CD4-positive, alpha-beta T cell treated with Interleukin-2 at 100 ng/mL for 4 hours (primary cell): ENCODE data around the gene ANKRD49.
"Not testable (repeated sequence)": the region's sequence is repeated elsewhere in the genome, so short reads cannot be mapped to it uniquely, and the experiment has no call there.

Source experiments
- DNase-seq: peaks from one replicate; pipeline ENCODE4 v3.0.0-alpha.2; 2020; ENCODE audit warnings: low spot score

ANKRD49 gene, protein sequence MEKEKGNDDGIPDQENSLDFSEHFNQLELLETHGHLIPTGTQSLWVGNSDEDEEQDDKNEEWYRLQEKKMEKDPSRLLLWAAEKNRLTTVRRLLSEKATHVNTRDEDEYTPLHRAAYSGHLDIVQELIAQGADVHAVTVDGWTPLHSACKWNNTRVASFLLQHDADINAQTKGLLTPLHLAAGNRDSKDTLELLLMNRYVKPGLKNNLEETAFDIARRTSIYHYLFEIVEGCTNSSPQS

DNA sequence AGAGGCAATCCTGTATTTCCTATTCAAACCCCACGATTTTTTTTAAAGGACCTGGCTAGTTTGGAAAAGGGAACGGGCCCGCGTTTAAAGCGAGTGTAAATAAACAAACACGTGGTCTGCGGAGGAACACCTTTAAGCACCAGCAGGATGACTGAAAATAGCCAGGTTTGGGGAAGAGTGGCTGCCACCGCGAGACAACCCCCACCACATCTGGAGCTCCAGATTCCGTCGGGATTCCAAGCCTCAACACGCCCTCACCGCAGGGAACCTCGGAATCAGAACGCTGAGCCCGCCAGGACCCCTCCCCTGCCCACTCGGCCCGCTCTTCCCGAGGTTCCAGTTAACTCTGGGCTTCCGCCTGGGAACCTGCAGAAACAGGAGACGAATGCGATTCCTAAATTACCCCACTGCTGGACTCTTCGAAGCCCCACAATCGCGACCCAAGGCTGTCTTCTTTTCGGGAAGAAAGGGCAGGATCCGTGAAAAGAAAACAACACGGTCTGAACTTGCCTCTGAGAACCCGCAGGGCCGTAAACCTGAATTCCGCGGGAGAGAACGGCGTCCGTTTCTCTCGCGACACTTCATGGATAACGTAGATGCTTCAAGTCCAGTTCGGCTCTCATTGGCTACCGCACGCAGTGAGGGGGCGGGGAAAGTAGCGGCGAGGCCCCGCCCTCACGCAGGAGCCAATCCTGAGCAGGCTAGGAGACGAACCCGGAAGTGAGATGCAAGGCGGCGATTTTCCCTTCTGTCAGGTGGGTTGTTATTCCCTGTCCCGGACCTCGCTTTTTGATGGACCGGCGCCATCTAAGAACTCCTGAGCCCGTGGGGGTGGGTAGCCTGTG, at the start of gene ANKRD49, which contains the start of gene MRE11:
Gene ANKRD49 (plus strand): TSS at position 704 of the 845 bp plus-strand sequence. CDS start 2,710 bp downstream, outside the sequence.
Gene MRE11 (minus strand): TSS at position 564 of the 845 bp plus-strand sequence. CDS start 1,043 bp downstream, outside the sequence.
- peak; percentile 97 for DNase-seq

DNA sequence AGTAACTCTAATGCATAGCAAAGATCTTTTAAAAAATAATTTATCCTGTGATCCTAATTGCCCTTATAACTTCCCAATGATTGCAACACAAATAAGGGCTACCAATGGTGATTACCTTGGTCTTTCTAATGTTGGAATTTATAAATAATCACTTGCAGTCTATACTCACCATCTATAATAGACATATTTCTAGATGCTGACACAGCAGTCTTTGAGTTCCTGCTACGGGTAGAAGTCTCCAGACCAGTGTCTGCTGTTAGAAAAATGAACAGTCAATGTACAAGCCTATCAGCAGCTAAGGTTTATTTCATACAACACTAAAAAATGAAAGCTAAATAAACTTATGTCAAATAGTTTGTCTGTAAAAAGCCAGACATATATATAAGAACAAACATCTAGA, 48.1 kb upstream of the ANKRD49 start:
- DNase-seq, result no peak

DNA sequence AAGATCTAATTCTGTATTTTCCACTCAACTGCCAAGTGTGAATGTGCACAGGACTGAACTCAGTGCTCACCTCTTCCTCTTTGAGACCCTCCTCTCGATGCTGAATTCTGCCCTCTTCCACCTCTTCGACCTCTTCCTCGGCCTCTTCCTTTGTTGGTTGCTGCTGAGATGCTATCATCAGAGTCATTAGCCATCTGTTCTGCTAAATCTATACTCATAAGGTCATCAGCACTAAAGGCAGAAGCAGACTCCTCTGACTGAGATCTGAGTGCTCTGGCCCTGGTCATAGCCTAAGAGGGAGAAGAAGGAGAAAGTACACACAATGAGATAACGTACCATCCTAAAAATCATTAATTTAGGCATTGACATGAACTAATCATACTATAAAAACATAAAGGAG, 46.6 kb upstream of the ANKRD49 start:
- no peak for DNase-seq

DNA sequence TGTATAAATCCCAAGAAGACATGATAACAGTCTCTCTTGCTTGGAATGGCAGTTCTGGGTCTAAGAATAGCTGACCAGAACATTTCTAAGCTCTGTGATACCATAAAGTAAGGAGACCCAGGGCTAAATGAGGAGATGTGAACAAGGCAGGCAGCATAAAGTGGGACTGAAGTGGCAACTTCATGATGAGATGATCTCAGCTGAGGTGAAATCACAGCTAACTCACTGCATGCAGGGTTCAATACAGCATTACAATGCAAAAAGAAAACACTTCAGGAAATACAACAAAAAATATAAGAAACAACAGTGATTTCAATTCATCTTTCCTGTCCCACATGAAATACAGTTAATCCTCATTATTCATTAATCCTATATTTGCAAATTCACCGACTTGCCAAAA, 44.8 kb upstream of the ANKRD49 start:
- DNase-seq, result no peak

DNA sequence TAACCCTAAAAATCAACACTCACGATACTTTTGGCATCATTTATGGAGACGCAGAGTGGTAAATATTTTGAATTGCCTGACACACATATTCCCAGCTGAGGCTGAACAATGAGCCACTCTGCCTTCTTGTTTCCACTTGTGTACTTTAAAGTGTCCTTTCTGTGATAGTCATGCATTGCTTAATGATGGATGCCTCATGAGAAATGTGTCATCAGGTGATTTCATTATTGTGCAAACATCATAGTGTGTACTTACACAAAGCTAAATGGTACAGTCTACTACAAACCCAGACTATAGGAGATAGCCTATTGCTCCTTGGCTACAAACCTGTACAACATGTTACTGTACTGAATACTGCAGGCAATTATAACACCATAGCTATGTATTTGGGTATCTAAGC, 44.3 kb upstream of the ANKRD49 start:
- DNase-seq, result no peak

DNA sequence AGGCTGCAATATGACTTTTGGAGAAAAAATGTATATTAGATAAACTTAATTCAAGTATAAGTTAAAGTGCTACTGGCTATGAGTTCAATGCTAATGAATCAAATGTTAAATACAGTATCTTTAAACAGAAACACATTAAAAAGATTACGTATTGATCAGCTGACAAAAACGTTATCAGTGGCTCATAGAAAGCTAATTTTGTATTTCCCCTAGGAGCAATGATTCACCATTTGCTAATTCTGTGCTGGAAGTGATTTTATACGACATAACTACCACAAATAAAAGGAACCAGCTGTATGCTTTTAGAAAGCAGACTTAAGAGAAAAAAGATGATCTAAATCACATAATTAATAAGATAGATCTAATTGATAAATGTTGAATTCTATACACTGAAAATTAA, 43.7 kb upstream of the ANKRD49 start:
- no peak for DNase-seq

DNA sequence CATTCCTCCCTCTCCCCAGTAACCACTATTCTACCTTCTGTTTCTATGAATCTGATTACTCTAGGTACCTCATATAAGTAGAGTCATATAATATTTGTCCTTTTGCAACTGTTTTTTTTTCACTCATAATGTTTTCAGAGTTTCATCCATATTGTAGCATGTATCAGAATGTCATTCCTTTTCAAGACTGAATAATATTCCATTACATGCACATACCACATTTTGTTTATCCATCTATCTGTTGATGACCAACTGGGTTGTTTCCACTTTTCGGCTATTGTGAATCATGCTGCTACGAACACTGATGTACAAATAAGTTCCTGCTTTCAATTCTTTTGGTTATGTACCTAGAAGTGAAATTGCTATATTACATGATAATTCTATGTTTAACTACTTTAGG, 40.8 kb upstream of the ANKRD49 start:
- no peak for DNase-seq

DNA sequence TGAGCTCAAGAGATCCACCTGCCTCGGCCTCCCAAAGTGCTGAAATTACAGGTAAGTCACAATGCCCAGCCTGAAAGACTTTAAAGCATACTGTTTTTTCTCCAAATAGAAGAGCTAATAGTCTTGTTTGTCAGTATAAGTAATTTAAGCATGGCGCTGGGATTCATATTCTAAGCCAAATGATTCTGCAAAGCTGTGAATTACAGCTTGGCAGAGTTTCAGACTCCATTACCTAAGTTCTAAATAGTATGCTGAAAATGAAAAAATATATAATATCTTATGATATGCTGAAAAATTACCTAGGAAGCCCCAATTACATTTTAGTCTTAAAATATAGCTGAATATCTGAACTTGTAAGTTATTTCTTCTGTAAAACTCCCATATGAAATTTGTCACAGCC, 39.5 kb upstream of the ANKRD49 start:
- DNase-seq, result no peak

DNA sequence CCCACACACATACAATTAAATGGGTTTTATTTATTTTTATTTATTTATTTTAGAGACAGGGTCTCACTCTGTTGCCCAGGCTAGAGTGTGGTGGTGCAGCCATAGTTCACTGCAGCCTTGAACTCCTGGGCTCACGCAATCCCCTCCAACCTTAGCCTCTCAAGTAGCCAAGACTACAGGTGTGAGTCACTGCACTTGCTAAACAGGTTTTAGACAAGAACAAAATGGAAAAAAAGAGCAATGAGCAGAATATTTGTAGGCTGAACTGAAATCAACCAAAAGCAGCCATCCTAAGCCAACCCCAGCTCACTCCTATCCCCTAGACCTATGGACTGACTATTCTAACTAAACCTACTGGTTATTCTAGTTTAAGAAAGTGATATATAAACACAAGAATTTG, 37.9 kb upstream of the ANKRD49 start:
- no peak for DNase-seq

DNA sequence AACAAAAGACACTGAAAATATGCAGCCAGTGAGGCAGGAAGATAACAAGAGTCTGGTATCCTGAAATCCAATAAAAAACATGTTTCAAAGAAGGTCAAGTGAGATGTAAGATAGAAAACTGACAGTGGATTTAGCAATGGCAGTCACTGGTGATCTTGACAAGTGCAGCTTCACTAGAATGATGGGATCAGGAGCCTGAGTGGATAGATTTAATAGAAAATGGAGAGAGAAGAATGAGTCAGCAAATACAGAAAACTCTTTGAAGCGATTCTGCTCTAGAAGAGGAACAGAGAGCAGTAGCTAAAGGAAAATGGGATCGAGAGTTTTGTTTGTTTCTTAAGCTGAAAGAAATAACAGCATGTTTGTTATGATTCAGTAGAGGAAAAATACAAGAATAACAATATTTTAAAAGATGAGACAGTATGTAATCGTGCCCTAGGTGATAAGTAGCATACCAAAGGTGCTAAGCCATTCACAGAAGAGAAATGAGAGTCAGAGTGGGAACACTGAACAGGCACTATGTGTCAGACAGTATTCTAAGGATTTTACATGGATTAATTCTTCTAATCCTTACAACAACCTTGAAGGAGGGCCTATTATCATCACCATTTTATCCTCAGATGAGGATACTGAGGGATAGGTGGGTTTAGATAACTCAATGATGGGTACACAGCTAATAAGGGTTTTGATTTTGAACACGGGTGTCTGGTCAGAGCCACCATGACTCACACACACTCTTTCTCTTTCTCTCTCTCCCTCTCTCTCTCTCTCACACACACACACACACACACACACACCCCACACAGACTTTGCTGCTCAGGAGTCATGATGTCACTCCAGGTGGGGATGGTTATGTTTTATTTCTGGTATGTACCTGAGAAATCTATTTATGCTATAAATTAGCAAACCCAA, 36.4 kb upstream of the ANKRD49 start:
- no peak for DNase-seq

DNA sequence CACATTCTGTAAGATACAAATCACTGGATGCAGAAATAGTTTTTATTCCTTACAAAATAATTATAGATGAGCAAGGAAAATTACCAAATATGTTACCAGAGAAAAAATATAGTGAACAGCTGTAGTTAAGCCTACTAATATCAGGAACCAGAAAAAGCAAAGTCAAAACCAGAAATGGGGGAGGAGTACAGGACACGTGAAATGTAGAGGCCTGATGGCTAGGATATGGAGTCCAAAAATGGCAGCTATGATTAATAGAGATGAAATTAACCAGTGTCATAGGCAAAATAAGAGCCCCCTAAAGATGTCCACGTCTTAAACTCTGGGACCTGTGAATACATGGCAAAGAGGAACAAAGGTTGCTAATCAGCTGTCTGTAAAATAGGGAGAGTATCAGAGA, 34.2 kb upstream of the ANKRD49 start:
- no peak for DNase-seq

DNA sequence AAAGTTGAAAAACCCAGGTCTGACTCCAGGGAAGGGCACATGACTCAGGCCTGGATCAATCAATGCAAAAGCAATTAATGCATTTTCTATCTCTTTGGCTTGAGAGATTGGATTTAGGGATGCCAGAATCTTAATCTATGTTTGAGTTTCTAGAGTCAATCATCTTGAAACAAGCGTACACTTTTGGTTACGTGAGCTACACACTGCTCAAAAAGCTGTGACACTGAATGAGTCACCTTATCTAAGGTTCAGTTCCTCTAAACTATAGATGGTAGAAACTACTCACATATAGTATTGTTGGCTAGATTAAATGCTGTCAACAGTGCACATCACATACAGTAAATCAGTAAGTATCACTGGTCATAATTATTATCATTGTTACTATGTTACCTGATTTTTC, 24.4 kb upstream of the ANKRD49 start:
- no peak for DNase-seq

DNA sequence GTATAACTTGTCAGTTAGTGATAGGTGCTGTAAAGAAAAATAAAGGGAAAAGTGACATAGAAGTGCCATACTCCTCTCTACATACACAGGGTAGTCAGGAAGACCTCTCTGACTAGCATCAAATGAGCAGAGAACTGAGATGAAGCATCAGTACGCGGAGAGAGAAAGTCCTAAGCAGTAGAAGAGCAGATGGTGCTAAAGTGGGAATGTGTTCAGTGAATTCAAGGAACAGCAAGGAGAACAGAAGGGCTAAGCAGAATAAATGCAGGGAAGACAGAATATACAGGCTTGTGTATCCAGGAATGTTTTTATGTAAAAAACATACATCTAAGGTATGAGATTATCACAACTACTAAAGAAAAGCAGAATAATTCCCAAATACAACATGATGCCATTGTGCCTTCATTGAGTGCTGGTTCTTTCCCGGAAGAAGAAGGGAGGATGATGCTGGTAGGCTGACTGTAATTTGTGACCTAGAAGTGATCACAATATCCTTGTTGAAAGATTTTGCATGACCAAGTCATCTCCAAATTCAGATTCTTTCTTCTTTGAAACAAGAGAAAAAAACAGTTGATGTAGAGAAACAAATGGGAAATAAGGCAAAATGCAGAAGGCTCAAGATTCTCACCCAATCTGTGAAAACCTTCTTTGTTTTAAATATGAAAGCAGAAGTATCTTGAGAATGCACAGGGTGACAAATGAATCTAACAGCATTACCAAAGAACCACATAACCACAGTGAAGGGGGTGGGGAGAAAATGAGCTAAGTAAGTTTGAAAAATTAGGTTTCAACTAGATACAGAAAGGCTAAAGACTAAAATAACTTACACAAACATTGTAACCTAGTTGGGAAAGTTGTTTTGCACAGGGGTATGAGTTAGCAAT, 20.6 kb upstream of the ANKRD49 start:
- DNase-seq, result peak; percentile 24

DNA sequence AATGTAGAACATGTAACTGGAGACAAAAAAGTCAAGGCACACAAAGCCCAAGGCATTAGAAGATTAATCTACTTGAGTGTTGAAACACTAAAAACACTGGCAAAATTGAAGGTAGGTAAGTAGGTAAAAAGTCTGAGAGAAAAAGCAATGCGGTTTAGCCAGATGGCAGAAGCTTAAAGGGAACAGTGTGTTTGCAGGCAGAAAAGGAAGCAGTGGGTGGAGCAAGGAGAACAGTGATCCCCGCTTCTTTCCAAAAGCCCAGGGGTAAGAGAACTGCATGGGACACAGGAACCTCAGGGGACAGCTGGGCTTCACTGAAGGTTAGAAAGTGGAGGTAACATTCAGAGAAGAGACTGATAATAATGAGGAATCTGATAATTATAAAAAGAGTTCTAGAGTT, 16.2 kb upstream of the ANKRD49 start:
- DNase-seq, result no peak

DNA sequence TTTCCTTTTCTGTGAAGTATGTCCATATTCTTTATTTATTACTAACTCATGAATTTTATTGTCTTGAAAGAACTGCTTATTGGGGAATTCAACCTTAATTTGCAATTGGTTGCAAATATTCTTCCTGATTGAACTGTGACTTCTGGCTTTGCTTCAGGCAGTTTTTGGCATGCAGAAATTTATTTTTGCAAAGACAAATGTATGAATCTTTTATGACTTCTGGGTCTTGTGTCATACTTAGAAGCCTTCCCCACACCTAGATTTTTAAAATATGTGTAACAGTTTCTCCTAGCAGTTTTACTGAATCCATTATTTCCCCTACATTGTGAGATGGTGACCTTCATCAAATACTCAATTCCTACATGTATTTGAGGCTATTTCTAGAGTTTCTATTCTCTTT, 12.4 kb upstream of the ANKRD49 start:
- no peak for DNase-seq

DNA sequence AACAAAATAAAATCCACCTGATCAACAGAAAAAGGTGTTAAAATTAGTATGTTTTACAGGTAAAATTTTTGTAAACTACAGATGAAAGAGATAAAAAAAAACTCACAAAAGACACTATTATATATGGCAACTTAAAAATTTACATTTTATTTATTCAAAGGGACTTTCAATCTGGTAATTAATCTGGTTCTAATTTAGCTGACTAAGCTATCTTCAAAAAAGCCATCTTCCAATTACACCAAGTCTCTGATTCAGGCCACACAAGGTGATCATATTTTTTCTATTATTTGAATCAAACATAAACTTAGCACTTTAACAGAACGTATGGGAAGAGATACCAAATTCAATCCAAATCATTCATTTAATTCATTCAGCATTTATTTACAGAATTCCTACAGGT, 7.7 kb upstream of the ANKRD49 start:
- DNase-seq, result no peak

DNA sequence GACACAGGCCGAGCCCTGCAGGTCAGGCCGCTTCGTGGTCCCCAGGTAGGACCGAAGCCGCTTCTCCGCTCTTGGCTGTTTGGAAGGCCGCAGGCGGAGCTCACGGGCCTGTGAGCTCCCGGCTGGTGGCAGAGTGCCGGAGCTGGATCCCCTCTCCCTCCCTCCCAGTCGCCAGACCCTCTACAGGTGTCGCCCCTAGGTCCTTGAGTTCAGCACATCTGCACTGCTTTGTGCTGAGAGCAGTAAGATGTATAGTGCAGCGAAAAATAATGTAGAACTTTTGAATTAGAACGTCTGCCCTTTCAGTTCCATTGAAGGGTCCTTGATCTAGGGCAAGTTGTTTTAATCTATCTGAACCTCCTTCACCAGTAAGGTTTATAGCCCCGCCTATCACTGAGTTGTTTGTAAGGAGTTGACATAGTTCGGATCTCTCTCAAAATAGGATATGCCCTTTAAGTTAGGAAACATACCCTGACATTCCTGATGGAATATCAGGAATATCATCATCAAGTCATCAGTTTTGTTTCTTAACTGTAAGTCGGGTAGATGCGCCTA, 419 bp downstream of the ANKRD49 start:
- no peak for DNase-seq

DNA sequence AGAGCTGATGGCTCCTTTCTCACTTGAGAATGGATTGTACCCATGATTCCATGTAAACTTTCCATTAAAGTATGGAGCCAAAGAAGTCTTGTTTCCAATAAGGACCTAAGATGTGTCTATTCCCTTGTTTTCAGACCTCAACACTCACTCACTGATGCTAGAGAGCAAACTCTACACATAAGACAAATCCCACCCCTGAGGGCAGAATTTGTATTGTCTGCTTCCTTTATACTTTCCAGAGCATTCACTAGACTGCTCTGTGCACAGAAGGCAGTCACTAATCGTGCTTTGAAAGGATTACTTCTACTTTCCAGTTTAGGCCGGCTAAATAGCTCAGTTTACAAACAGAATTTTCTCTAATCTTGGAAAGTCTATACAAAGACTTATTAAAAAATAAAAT, 6.4 kb downstream of the ANKRD49 start:
- no peak for DNase-seq

DNA sequence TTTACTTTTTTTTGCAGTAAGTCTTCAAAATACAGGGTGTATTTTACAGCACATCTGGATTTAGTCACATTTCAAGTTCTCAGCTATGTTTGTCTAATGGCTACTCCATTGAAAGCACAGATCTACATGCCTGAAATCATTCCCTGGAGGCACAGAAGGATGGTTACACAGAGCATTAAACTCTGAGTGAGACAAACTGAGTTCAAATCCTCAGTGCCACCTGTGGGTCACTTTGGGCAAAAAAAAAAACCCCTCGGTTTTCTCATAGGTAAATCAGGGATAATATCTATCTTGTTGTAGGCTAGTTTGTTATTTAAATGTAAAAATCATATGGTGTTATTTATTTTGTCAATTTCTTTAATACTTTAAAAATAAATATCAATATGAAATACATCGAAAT, 7.7 kb downstream of the ANKRD49 start:
- no peak for DNase-seq

DNA sequence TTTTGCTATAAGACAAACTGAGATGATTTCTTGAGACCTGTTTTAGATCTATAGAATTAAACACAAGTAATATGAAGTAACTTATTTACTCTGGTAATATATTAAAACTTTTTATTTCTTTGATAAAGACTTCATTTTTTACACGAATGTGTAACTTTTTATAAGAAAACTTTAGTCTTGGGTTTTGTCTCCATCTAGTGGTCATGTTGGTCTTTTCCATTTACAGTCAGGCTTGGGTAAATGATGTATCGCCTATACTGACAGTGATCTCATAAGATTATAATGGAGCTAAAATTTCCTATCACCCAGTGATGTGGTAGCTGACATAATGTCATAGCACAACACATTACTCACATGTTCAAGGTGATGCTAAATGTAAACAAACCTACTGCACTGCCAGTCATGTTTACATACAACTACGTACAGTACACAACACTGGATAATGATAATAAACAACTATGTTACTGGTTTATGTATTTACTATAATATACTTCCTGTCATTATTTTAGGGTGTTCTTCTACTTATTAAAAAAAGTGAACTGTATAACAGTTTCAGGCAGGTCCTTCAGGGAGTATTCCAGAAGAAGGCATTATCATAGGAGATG, 11.0 kb downstream of the ANKRD49 start:
- peak; percentile 71 for DNase-seq

DNA sequence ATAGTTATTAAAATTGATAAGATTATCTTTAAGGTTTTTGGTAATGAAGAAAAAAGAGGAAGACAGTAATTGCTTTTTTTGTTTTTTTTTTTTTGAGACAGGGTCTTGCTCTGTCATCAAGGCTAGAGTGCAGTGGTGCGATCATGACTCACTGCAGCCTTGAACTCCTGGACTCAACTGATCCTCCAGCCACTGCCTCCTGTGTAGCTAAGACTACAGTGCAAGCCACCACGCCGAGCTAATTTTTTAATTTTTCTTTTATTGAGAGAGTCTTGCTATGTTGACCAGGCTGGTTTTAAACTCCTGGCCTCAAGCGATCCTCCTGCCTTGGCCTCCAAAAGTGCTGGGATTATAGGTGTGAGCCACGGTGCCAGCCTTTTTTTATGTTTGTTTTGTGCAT, 12.7 kb downstream of the ANKRD49 start:
- not testable (repeated sequence) for DNase-seq
